ENCODE data around the gene GAS2L2. TPM values are rescaled to one million over a fixed set of nuclear protein-coding genes. Genes with fewer than 3 reads are reported as not detected.

Gene GAS2L2
- polyA plus RNA-seq, 1 donor (not counting 4 experiments of a cell fraction or from before 2014, with no cell fraction given), result 0.05 TPM

GRCh38 chr17:35714988-35715387 is 38.1 kb downstream of the GAS2L2 start:
- H3K4me1 ChIP-seq (ENCODE audit: control insufficient read depth, extremely low read depth, insufficient read depth, low read length), result peaks cover 2% of the 10 kb centered on the region
- dilution Hi-C loops (cut with MboI; ENCODE audit: extremely low pct_ligation_motif_present, low sequenced_read_pairs), result no loop called here
- no peaks in the 10 kb centered on the region for H3K9me3 ChIP-seq (ENCODE audit: control insufficient read depth, low read depth, low read length)
- TF ChIP-seq EZH2 (IDR thresholded peaks at IDR 0.05; ENCODE audit: low read length) (no peak), CTCF (optimal IDR thresholded peaks at IDR 0.05 in 1 of 3, IDR thresholded peaks at IDR 0.05 in 1 of 3, conservative IDR thresholded peaks at IDR 0.05 in 1 of 3; ENCODE audit: extremely low read depth in 1 of 3, insufficient read depth in 2 of 3, low read length in 3 of 3) (no peak)
- no peak overlapping the region for H3K27ac ChIP-seq (ENCODE audit: control insufficient read depth, insufficient read depth, low read length)
- H4K20me1 ChIP-seq (ENCODE audit: control insufficient read depth, extremely low read depth, insufficient read depth, low read length), result no peaks in the 10 kb centered on the region
- H3K9me1 ChIP-seq (ENCODE audit: control insufficient read depth, extremely low read depth, insufficient read depth, low read length), result no peaks in the 10 kb centered on the region
- H3K4me3 ChIP-seq (ENCODE audit: control insufficient read depth in 2 of 3, extremely low read depth in 1 of 3, insufficient read depth in 2 of 3, low read depth in 1 of 3, low read length in 3 of 3), result no peak overlapping the region
- peaks cover 31 to 38% of the 10 kb centered on the region in 2 experiments for H3K36me3 ChIP-seq (ENCODE audit: control insufficient read depth in 2 of 2, extremely low read depth in 1 of 2, insufficient read depth in 2 of 2, low read length in 2 of 2)
- no peak overlapping the region for H2AFZ ChIP-seq (ENCODE audit: control insufficient read depth, low read length)
- FAIRE-seq, result no peak
- no peak overlapping the region for H3K4me2 ChIP-seq (ENCODE audit: control insufficient read depth, extremely low read depth, insufficient read depth, low read depth, low read length)
- H3K79me2 ChIP-seq (ENCODE audit: control insufficient read depth, insufficient read depth, low read length), result no peaks in the 10 kb centered on the region
- H3K27me3 ChIP-seq (ENCODE audit: control insufficient read depth, extremely low read depth, insufficient read depth, low read length), result no peaks in the 10 kb centered on the region
- no peak overlapping the region for H3K9ac ChIP-seq (ENCODE audit: control insufficient read depth, extremely low read depth, insufficient read depth, low read length)
- no peak for DNase-seq (ENCODE audit: low read depth, low spot score)

GRCh38 chr17:35713069-35713728 is 39.8 kb downstream of the GAS2L2 start:
- Histone ChIP-seq H3K9me3 (ENCODE audit: control insufficient read depth, low read depth, low read length) (no peaks in the 10 kb centered on the region), H3K9me1 (ENCODE audit: control insufficient read depth, extremely low read depth, insufficient read depth, low read length) (no peaks in the 10 kb centered on the region), H3K27me3 (ENCODE audit: control insufficient read depth, extremely low read depth, insufficient read depth, low read length) (no peaks in the 10 kb centered on the region), H3K36me3 (ENCODE audit: control insufficient read depth in 2 of 2, extremely low read depth in 1 of 2, insufficient read depth in 2 of 2, low read length in 2 of 2) (peaks cover 30 to 43% of the 10 kb centered on the region in 2 experiments), H3K79me2 (ENCODE audit: control insufficient read depth, insufficient read depth, low read length) (no peaks in the 10 kb centered on the region), H3K4me1 (ENCODE audit: control insufficient read depth, extremely low read depth, insufficient read depth, low read length) (peaks cover 6% of the 10 kb centered on the region), H3K4me3 (ENCODE audit: control insufficient read depth in 2 of 3, extremely low read depth in 1 of 3, insufficient read depth in 2 of 3, low read depth in 1 of 3, low read length in 3 of 3) (no peak overlapping the region), H4K20me1 (ENCODE audit: control insufficient read depth, extremely low read depth, insufficient read depth, low read length) (no peaks in the 10 kb centered on the region), H2AFZ (ENCODE audit: control insufficient read depth, low read length) (no peak overlapping the region), H3K9ac (ENCODE audit: control insufficient read depth, extremely low read depth, insufficient read depth, low read length) (no peak overlapping the region), H3K27ac (ENCODE audit: control insufficient read depth, insufficient read depth, low read length) (no peak overlapping the region), H3K4me2 (ENCODE audit: control insufficient read depth, extremely low read depth, insufficient read depth, low read depth, low read length) (no peak overlapping the region)
- no peak for FAIRE-seq
- TF ChIP-seq EZH2 (IDR thresholded peaks at IDR 0.05; ENCODE audit: low read length) (no peak), CTCF (optimal IDR thresholded peaks at IDR 0.05 in 1 of 3, IDR thresholded peaks at IDR 0.05 in 1 of 3, conservative IDR thresholded peaks at IDR 0.05 in 1 of 3; ENCODE audit: extremely low read depth in 1 of 3, insufficient read depth in 2 of 3, low read length in 3 of 3) (no peak)
- dilution Hi-C loops (cut with MboI; ENCODE audit: extremely low pct_ligation_motif_present, low sequenced_read_pairs), result no loop called here
- DNase-seq (ENCODE audit: low read depth, low spot score), result no peak

Data from keratinocyte (primary cell).